ENCODE results near the gene SKI. TPM values are rescaled to one million over a fixed set of nuclear protein-coding genes. Genes with fewer than 3 reads are reported as not detected.

SKI gene
- total RNA-seq, 1 donor from 2014 or later: 132 TPM

DNA sequence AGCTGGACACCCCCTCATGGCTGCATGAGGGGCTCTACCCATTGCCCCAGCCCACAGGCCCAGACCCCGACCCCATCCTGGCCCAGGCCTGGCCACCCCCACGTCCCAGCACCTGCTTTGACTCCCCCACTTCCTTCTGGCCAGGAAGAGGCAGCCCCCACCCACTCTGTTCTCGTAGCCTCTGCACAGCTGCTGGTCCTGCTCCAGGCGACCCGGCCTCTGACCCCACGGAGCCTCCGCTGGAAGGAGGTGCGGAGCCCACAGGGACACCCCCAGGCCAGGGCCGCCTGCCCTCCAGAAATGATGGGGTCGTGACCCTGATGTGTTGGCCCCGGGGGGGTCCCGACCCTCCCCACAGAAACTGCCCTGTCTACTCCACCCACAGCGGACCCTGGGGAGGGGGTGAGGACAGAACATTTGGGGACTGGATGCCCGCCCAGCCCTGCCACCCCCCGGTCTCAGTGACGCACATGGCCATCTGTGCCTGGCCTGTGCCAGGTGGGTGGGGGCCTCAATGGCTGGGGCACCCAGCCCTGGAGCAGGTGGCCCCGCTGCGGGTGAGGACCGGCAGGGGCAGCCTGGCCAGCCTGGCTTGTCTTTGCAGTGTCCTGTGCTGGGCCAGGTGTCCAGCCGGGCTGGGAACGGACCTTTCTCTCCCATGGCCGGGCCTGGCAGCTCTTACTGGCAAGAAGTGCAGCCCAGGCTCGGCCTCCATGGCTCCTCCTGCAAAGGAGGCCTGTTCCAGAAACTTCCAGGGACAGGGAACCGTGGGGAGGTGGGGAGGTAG is 84.6 kb downstream of the SKI start:
- Mint-ChIP-seq H3K27me3 (ENCODE audit: unreplicated experiment) (no peaks in the 10 kb centered on the region), H3K4me3 (ENCODE audit: unreplicated experiment) (no peak overlapping the region), H3K36me3 (ENCODE audit: unreplicated experiment) (peaks cover 11% of the 10 kb centered on the region), H3K9me3 (ENCODE audit: unreplicated experiment) (no peaks in the 10 kb centered on the region), H3K4me1 (ENCODE audit: unreplicated experiment) (peaks cover 25% of the 10 kb centered on the region), H3K27ac (ENCODE audit: unreplicated experiment) (peak overlapping the region; percentile 52)
- DNase-seq (ENCODE audit: extremely low spot score, unreplicated experiment): no peak
- TF ChIP-seq, protein P1, sequence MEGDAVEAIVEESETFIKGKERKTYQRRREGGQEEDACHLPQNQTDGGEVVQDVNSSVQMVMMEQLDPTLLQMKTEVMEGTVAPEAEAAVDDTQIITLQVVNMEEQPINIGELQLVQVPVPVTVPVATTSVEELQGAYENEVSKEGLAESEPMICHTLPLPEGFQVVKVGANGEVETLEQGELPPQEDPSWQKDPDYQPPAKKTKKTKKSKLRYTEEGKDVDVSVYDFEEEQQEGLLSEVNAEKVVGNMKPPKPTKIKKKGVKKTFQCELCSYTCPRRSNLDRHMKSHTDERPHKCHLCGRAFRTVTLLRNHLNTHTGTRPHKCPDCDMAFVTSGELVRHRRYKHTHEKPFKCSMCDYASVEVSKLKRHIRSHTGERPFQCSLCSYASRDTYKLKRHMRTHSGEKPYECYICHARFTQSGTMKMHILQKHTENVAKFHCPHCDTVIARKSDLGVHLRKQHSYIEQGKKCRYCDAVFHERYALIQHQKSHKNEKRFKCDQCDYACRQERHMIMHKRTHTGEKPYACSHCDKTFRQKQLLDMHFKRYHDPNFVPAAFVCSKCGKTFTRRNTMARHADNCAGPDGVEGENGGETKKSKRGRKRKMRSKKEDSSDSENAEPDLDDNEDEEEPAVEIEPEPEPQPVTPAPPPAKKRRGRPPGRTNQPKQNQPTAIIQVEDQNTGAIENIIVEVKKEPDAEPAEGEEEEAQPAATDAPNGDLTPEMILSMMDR (IDR thresholded peaks at IDR 0.05): no peak

DNA sequence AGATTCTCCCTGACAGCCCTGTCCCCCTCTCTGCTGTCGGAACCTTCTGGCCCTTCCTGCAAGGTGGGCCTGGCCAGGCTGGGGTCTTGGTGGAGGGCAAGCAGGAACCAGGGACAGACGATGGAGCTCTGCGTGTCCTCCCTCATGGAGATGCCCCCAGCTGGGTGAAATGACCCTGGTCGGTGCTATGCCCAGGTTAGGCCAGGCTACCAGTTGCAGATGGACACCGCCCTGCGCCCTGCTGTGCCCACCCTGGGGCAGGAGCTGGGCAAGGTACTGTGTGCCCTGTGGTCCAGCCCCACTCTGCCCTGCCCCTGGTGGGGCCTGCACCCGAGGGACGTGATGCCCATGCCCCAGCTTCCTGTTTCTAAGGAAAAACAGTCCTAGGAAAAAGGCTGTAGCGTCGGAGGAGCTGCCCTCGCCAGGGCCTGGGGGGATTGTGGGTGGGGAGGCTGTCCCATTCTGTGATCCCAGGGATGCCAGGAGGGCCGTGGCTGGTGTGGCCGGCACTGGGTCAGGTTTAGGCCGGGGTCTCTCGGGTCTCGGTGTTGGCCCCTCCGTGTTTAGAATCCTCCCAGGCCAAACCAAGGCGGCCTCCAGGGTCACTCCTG is 85.6 kb downstream of the SKI start:
- Mint-ChIP-seq H3K27me3 (ENCODE audit: unreplicated experiment) (no peaks in the 10 kb centered on the region), H3K27ac (ENCODE audit: unreplicated experiment) (peak overlapping the region; percentile 65), H3K4me3 (ENCODE audit: unreplicated experiment) (peak overlapping the region; percentile 29), H3K4me1 (ENCODE audit: unreplicated experiment) (peaks cover 28% of the 10 kb centered on the region), H3K9me3 (ENCODE audit: unreplicated experiment) (no peaks in the 10 kb centered on the region), H3K36me3 (ENCODE audit: unreplicated experiment) (peaks cover 2% of the 10 kb centered on the region)
- TF ChIP-seq, protein P1 (IDR thresholded peaks at IDR 0.05): no peak
- no peak for DNase-seq (ENCODE audit: extremely low spot score, unreplicated experiment)

DNA sequence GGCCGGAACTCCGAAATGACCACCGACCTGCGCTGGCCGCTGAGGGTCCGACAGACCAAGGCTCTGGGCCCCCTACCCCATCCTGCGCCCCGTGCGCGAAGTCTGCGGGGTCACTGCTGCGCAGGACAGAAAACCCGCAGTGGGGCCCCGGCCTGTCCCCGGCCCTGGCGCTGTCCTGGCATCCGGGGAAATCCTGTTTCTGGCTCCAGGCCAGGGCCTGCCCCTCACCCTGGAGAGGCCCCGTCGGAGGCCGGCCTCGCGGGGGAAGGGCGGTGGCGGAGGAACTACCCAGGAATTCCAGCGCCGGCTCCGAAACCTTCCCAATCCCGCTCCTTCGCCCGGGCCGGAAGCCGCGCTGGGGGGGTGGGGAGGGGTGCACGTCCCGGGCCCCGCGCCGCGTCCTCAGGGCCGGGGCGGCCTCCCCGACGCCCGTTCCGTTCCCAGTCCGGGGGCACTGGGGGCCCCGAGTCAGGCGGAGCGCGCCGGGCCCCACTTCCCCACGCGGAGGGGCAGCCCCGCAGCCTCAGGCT is 86.2 kb downstream of the SKI start:
- H3K36me3 Mint-ChIP-seq (ENCODE audit: unreplicated experiment): peaks cover 2% of the 10 kb centered on the region
- DNase-seq (ENCODE audit: extremely low spot score, unreplicated experiment): peak; percentile 92
- H3K27me3 Mint-ChIP-seq (ENCODE audit: unreplicated experiment): no peaks in the 10 kb centered on the region
- no peaks in the 10 kb centered on the region for H3K9me3 Mint-ChIP-seq (ENCODE audit: unreplicated experiment)
- TF ChIP-seq, protein P1 (IDR thresholded peaks at IDR 0.05): no peak
- H3K27ac Mint-ChIP-seq (ENCODE audit: unreplicated experiment): peak overlapping the region; percentile 65
- peaks cover 33% of the 10 kb centered on the region for H3K4me1 Mint-ChIP-seq (ENCODE audit: unreplicated experiment)
- peak overlapping the region; percentile 4 for H3K4me3 Mint-ChIP-seq (ENCODE audit: unreplicated experiment)

DNA sequence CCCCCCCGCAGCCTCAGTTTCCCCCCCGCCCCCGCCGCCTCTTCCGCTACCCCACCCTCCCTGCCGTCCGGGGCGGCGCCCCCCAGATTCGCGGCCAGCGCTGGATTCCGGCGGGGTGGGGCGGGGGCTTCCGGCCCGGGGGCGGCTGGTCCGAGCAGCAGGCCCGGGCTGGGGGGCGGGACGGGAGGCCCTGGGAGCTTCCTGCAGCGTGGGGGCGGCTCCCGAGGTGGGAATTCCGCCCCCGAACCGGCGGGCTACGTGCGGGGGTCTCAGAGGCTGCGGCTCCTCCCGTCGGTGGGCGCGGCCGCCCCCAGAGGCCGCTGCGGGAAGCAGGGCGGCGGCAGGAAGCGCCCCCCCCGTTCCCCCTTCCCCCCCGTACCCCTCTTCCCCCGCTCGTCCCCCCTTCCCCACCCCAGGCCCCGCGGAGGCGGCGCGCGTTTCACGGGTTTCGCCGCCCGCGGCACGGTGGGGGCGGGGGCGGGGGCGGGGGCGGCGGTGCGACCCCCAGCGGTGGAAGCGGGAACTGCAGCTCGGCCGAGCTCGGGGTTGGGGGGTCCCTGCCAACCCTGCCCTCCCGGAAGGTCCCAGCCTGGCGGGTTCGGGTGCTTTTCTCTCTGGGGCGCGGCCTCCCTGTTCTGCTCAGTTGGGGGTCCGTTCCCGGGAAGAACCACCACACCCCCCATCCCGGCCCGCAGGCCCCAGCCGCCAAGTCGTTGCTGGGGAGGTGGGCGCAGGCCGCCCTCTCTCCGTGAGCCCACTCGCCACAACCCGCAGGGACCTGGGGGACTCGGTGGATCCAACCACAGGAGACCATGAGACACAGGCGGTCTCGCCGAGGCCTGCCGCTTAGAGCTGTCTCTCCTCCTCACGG is 86.9 kb downstream of the SKI start:
- no peak for DNase-seq (ENCODE audit: extremely low spot score, unreplicated experiment)
- Mint-ChIP-seq H3K4me1 (ENCODE audit: unreplicated experiment) (peaks cover 35% of the 10 kb centered on the region), H3K27ac (ENCODE audit: unreplicated experiment) (peak overlapping the region; percentile 85), H3K27me3 (ENCODE audit: unreplicated experiment) (no peaks in the 10 kb centered on the region), H3K9me3 (ENCODE audit: unreplicated experiment) (no peaks in the 10 kb centered on the region), H3K36me3 (ENCODE audit: unreplicated experiment) (no peaks in the 10 kb centered on the region), H3K4me3 (ENCODE audit: unreplicated experiment) (peak overlapping the region; percentile 63)
- TF ChIP-seq, protein P1 (IDR thresholded peaks at IDR 0.05): peak; percentile 92

Data from osteocyte (in vitro differentiated cells).